ENCODE data around the gene CTSC.

The CTSC gene

GRCh38 chr11:88357323-88358039, 19.9 kb upstream of the CTSC start (continued):
- TF ChIP-seq ZSCAN5A (tag by site-specific recombination; IDR thresholded peaks at IDR 0.05), result no peak
- TF ChIP-seq ZNF777 (tag by site-specific recombination; IDR thresholded peaks at IDR 0.05; ENCODE audit: borderline replicate concordance), result no peak
- TF ChIP-seq ZNF621 (tag by site-specific recombination; IDR thresholded peaks at IDR 0.05), result no peak
- TF ChIP-seq ZBTB48 (tag by site-specific recombination; IDR thresholded peaks at IDR 0.05), result no peak
- TF ChIP-seq ZNF571 (tag by site-specific recombination; IDR thresholded peaks at IDR 0.05), result no peak
- TF ChIP-seq ZNF274 (IDR thresholded peaks at IDR 0.05; ENCODE audit: low read length), result no peak
- TF ChIP-seq ZNF274 (tag by site-specific recombination; IDR thresholded peaks at IDR 0.05; ENCODE audit: borderline replicate concordance), result no peak
- TF ChIP-seq PRDM6 (tag by site-specific recombination; IDR thresholded peaks at IDR 0.05), result peak; percentile 97
- TF ChIP-seq BCL6B (tag by site-specific recombination; IDR thresholded peaks at IDR 0.05), result 0 out of 2 replicates have a peak, but pooled peaks have one; percentile 11
- TF ChIP-seq ZNF623 (tag by site-specific recombination; IDR thresholded peaks at IDR 0.05), result no peak
- no peak for TF ChIP-seq ZNF548 (tag by site-specific recombination; IDR thresholded peaks at IDR 0.05)
- no peak for TF ChIP-seq ZNF23 (tag by site-specific recombination; IDR thresholded peaks at IDR 0.05; ENCODE audit: borderline replicate concordance)
- TF ChIP-seq ZNF837 (tag by site-specific recombination; IDR thresholded peaks at IDR 0.05), result no peak
- no peak for TF ChIP-seq ZNF677 (tag by site-specific recombination; IDR thresholded peaks at IDR 0.05)
- TF ChIP-seq ZBTB11 (tag by site-specific recombination; conservative IDR thresholded peaks at IDR 0.05; ENCODE audit: low read depth), result no peak
- TF ChIP-seq ZNF169 (tag by site-specific recombination; IDR thresholded peaks at IDR 0.05), result no peak
- TF ChIP-seq KLF17 (tag by site-specific recombination; IDR thresholded peaks at IDR 0.05), result no peak
- TF ChIP-seq ZNF18 (tag by site-specific recombination; IDR thresholded peaks at IDR 0.05), result peak; percentile 52; the same call in 1 of the 2 replicates
- no peak for TF ChIP-seq ZNF133 (tag by site-specific recombination; IDR thresholded peaks at IDR 0.05)
- 0 out of 2 replicates have a peak, but pooled peaks have one; percentile 24 for TF ChIP-seq MZF1 (tag by site-specific recombination; IDR thresholded peaks at IDR 0.05; ENCODE audit: borderline replicate concordance)
- TF ChIP-seq ZNF140 (tag by site-specific recombination; IDR thresholded peaks at IDR 0.05), result no peak
- no peak for TF ChIP-seq ZNF768 (tag by site-specific recombination; IDR thresholded peaks at IDR 0.05)
- no peak for TF ChIP-seq ZBTB49 (tag by site-specific recombination; IDR thresholded peaks at IDR 0.05; ENCODE audit: low read depth)
- 0 out of 2 replicates have a peak, but pooled peaks have one; percentile 35 for TF ChIP-seq ZNF366 (tag by site-specific recombination; conservative IDR thresholded peaks at IDR 0.05)
- TF ChIP-seq ZBTB8A (tag by site-specific recombination; IDR thresholded peaks at IDR 0.05), result peak; percentile 73
- peak; percentile 90 for TF ChIP-seq FEZF1 (tag by site-specific recombination; IDR thresholded peaks at IDR 0.05)
- no peak for TF ChIP-seq ZNF791 (tag by site-specific recombination; IDR thresholded peaks at IDR 0.05)
